NCI-H69 (cell line): ENCODE results near the gene TELO2.

Experiments
- DNase-seq: peaks from one replicate; lab custom pipeline; 2025; lab: John Stamatoyannopoulos, UW

The TELO2 gene

DNA sequence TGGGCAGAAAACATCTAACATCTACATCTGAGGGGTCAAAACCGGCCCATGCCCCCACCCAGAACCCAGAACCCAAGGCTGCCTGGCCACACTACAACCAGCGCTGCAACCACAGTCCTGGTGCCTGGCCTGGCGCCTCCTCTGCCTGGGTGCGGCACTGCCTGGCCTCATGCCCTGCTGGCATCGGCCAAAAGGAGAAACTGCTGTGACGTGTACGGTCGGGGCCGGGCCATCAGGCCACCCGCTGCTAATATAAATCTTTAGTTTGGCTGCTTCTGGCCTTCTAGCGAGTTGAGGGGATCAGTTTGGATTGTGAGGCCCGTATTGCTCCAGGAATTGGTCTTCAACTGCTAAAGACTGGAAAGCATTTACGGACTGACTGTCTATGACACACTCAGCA, 63.1 kb downstream of the TELO2 start:
- DNase-seq: no peak

DNA sequence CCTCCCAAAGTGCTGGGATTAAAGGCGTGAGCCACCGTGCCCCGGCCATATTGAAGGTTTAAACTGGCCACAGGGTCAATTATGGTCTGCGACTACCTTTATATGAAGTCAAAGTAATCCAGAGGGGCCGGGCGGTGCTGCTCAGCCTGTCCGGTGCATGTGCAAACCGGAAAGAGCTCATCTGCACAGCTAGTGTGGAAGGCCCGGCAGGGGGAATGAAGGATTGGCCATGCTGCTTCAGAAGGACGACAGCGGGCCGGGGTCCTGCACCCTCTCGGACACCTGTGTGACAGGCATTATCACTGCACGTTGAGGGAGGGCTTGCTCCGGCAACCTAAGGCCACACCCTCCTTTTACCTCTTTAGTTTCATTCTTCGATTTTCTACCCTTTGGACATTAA, 63.9 kb downstream of the TELO2 start:
- no peak for DNase-seq

DNA sequence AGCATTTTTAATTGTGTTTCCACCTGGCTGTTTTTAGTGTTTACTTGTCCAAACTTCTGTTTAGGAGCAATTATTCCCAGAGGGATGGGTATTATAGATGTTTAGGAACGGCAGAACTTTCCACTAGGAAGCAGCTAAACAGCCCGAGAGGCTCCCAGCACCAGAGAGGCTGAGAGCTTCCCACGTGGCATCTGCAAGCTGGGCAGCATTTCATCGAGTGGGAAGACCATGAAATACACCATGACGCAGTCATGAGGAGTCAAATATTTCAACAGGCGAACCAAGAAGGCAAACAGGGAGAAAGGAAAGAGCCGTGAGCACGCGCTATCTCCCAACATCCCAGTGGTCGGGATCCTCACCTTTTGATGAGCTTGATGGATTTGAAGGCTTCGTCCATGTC, 64.4 kb downstream of the TELO2 start:
- no peak for DNase-seq

DNA sequence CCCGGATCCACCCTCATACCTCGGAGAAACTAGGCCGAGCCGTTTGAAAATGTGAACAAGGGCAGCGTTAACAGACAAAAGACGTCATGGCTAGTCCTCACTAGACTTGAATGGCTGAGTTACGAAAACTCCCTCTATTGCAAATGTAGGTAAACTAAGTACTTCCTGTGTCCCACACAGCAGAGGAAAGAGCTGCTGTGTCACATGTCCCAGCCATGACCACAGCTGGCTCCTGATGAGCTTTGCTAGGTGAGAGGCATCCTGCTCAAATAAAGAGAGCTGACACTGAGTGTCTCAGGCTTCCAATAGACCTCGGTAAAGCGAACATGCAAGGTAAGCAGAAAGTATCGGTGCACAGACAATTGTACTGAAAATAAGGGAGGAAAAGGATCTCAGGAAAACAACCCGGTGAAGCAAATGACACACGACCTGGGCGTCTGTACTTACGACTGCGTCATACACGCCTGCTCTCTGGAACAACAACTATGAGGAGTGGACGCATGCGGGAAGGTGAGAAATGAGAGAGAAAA, 66.4 kb downstream of the TELO2 start:
- DNase-seq: no peak
